HG02642 (cell line): ENCODE data around the gene NTN1.
A peak's percentile ranks its signal among the peaks of the same experiment; 100 is the strongest.

ENCODE experiments used
- ATAC-seq: cut with Tn5 transposase; IDR thresholded peaks from one replicate; pipeline ENCODE4 v1.9.1; 2021; ENCODE audit warnings: mild to moderate bottlenecking; ENCODE audit not compliant: unreplicated experiment, poor library complexity

The NTN1 gene

DNA sequence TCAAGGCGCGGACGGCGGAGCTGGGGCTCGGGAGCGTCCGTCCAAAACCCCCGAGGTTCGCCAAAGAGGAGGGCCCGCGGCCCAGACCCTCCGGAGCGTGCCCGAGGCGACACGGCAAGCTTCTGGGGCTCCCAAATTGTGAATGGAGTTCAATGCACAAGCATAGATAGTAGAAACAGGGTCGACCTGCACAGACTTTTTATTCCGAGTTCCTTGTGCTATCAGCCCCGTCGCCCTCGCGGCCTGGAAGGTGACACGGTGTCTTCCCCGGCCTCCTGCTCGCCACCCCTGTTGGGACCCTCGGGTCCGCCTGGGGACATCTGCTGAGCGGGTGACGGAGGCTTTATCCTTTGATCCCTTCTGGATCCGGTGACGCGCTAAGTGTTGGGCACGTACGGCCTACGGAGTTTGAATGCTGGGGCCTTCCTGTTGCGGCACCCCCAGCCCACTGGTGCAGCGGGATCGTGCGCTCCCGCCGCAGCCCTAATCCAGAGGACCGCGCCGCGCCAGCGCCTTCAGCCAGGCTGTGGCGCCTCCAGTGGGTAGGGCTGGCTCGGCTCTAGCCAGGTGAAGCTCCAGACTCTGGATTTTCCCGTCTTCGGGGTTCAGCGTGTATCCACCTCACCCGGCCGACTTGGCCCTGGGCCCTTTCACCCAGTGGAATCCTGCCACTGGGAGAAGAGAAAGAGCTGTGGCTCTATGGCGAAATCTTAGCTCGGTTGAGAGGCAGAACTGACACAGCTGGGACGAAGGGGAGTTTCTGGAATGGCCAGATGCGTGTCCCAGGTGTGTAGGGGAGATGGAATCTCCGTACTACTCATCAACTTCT is 17.0 kb upstream of the NTN1 start:
- no peak for ATAC-seq

- no peak for ATAC-seq
Measured at GRCh38 chr17:9004961-9005285, 16.4 kb upstream of the NTN1 start.

DNA sequence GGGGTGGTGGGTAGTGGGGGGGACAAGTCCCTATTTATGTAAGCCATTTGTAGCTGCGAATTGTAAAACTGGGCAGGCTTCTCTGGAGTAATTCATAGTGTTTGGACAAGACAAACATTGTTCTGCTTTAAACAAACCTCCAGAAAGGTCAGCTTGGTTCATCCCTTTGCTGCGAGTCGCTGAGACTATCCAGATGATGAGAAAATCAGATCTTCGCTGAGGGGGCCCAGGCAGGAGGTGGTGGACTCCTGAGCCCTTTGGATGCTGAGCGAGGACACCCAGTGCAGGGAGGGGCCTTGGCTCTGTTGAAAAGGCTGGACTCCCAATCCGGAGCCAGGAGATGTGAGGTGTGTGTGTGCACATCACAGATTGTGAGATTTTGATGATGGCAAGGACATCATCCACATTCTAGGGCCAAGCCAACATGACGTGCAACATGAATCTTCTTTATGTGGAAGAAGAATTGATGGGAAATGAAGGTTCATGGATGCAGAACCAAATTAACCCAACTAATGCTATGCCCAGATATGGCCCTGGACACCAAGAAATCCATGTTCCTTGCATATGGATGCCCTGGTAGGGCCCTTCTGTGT is 15.0 kb upstream of the NTN1 start:
- no peak for ATAC-seq

- ATAC-seq: no peak
Measured at GRCh38 chr17:9007052-9007714, 14.1 kb upstream of the NTN1 start.

DNA sequence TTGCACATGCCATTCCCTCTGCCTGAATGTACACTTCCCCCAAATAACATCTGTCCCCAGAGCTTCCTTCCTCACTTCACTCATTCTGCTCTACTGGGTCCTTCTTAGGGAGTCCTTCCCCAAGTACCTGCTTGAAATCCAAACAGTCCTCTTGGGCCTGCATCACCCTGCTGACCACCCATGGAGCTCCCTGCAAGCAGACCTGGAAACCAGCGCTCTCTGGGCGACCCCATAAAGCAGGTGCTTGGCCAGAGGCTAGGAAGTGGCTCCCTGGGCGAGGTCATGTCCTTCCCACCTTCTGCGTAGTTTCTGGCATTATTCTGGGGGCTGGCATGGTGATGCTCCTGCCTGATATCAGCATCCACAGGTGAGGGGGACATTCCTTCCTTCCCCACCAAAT is 12.2 kb upstream of the NTN1 start:
- no peak for ATAC-seq

GRCh38 chr17:9009737-9010136 is 11.6 kb upstream of the NTN1 start:
- ATAC-seq: no peak

GRCh38 chr17:9011001-9011400 is 10.3 kb upstream of the NTN1 start:
- ATAC-seq: no peak

DNA sequence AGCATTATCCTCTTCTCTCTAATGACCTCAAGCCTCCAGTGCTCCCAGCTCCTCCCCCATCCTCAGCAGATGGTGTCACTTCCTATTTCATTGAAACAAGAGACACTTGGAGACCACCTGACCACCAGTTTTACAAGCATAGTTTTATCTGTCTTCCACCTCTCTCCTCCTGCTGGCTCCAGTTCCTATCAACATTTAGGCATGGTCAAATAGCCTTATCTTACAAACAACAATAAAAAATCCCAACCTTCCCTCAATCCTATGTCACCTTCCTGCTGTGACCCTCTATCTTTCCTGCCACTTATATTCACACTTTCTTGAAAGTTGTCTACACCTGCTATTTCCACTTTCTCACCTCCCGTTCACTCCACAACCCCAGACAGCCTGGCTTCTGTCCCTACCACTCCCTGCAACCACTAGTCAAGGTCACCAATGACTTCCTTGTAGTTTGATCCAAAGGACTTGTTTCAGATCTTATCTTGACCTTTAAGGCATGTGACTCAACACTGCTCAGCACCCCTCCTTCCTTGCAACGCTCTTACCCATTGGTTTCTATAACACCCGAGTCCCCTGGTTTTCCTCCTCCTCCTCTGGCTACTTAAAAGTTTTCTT is 4.3 kb upstream of the NTN1 start:
- ATAC-seq: no peak

- no peak for ATAC-seq
Measured at GRCh38 chr17:9018726-9019125, 2.6 kb upstream of the NTN1 start.

DNA sequence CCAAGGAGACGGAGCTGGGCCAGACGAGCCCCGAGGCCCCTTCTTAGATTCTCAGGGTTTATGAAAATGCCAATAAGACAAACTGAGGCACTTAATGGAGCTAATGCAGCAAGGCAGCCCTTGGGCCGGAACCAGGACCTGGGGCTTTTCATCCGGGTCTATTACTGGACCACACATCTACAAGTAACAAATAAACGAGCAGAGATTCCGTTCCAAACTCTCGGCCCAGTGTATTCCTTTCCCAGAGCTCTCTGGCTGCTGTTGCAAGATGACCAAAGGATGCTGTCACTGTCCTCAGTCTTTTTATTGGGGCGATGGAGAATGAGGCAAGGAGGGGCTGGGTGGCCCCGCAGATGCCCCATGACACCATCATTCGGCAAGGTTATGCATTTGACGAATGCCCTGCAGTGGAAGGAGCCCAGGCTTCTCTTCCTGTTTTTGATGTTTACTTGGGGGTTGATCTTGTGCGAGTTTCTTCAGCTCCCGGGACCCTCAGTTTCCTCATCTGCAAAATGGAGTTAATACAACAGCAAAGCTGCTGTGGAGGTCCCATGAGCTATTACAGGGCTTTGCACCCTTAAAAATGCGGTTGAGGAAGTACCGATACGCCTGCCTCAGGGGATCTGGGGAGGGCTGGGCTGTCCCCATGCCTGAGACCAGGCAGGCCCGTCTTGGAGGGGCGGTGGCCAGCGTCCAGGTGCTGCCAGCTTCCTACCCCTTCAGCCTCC is 1.1 kb upstream of the NTN1 start:
- no peak for ATAC-seq

- no peak for ATAC-seq
Measured at GRCh38 chr17:9020824-9021157, 519 bp upstream of the NTN1 start.

GRCh38 chr17:9021992-9022572 is 772 bp downstream of the NTN1 start:
- peak; percentile 7 for ATAC-seq

DNA sequence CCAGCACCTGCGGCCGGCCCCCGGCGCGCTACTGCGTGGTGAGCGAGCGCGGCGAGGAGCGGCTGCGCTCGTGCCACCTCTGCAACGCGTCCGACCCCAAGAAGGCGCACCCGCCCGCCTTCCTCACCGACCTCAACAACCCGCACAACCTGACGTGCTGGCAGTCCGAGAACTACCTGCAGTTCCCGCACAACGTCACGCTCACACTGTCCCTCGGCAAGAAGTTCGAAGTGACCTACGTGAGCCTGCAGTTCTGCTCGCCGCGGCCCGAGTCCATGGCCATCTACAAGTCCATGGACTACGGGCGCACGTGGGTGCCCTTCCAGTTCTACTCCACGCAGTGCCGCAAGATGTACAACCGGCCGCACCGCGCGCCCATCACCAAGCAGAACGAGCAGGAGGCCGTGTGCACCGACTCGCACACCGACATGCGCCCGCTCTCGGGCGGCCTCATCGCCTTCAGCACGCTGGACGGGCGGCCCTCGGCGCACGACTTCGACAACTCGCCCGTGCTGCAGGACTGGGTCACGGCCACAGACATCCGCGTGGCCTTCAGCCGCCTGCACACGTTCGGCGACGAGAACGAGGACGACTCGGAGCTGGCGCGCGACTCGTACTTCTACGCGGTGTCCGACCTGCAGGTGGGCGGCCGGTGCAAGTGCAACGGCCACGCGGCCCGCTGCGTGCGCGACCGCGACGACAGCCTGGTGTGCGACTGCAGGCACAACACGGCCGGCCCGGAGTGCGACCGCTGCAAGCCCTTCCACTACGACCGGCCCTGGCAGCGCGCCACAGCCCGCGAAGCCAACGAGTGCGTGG is 1.5 kb downstream of the NTN1 start:
- ATAC-seq: no peak

GRCh38 chr17:9023392-9024218 is 2.3 kb downstream of the NTN1 start:
- no peak for ATAC-seq

DNA sequence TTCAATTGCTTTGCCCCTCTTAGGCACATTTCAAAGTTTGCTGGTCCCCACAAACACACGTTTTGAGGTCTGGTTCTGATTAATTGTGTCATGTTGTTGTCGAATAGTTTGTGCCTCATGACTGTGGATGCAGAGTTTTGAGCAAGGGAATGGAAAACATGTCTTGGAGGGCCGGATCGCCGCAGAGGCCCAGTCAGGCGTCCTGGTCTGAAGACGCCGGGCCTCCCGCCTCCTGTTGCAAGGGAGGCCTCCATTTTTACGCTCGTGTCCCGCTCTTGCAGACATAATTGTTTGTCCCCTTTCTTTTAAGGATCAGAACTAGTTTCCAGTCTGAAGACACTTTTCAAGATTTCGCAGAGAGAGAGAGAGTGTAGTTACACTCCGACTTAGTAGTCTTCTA is 3.2 kb downstream of the NTN1 start:
- ATAC-seq: no peak

GRCh38 chr17:9026741-9027140 is 5.4 kb downstream of the NTN1 start:
- ATAC-seq: no peak

GRCh38 chr17:9028202-9028987 is 7.1 kb downstream of the NTN1 start:
- ATAC-seq: no peak

DNA sequence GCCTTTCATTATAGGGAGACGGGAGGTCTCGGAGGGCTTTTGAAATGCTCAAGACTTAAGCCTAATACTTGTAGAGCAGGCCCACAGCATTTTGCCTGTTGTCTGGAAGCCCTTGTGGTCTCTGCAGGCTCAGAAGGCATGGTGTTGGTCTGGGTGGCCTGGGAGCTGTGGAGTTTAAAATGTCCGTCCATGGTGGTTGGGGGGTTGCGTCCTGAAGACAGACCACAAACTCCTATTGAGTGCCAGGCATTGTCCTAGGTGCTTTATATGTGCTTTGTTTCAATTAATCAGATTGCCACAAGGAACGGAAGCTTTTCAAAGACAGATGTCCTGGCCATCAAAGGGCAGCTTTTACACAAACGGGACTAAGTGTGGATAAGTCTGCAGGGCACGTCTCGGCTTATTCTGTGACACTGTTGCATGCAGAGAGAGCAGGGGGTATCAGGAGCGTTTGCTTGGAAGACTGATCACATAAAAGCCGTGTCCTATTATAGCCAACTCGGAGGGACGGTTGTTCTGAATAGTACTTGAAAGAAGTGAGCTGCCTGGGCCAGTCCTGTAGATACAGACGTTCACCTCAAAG is 7.8 kb downstream of the NTN1 start:
- ATAC-seq: no peak
